HAP-1 (cell line): ENCODE data around the gene PPIG.
"Not testable (repeated sequence)": the region's sequence is repeated elsewhere in the genome, so short reads cannot be mapped to it uniquely, and the experiment has no call there.

Experiments used
- DNase-seq, 2 experiments: peaks; one replicate each; pipeline ENCODE4 v3.0.0-alpha.2; 2016 to 2020; ENCODE audit warnings: low spot score in 2 of 2
- H3K27me3 ChIP-seq: fragments of 250-450 bp; sonication (Bioruptor Pico); 2 replicates; pipeline ENCODE4 v1.5.1; 2020; ENCODE audit warnings: low read depth, mild to moderate bottlenecking, moderate library complexity
- H3K36me3 ChIP-seq: fragments of 250-450 bp; sonication (Bioruptor Pico); replicated peaks from 2 replicates; pipeline ENCODE4 v1.5.1; 2020; ENCODE audit warnings: mild to moderate bottlenecking
- H3K4me1 ChIP-seq: fragments of 250-450 bp; sonication (Bioruptor Pico); 2 replicates; pipeline ENCODE4 v1.5.1; 2020; ENCODE audit warnings: mild to moderate bottlenecking
- H3K4me3 ChIP-seq: fragments of 250-450 bp; sonication (Bioruptor Pico); 2 replicates; pipeline ENCODE4 v1.5.1; 2020; ENCODE audit warnings: mild to moderate bottlenecking, moderate library complexity
- H3K9me3 ChIP-seq: fragments of 250-450 bp; sonication (Bioruptor Pico); 2 replicates; pipeline ENCODE4 v1.5.1; 2020; ENCODE audit warnings: mild to moderate bottlenecking, moderate library complexity
- in situ Hi-C: fragments of 300-500 bp; cut with MboI; formaldehyde crosslinking; loops from 3 replicates; pipeline ENCODE4 v1.14.3; 2020; ENCODE audit warnings: low sequenced_read_pairs, inconsistent platforms, mixed read lengths

Gene PPIG

DNA sequence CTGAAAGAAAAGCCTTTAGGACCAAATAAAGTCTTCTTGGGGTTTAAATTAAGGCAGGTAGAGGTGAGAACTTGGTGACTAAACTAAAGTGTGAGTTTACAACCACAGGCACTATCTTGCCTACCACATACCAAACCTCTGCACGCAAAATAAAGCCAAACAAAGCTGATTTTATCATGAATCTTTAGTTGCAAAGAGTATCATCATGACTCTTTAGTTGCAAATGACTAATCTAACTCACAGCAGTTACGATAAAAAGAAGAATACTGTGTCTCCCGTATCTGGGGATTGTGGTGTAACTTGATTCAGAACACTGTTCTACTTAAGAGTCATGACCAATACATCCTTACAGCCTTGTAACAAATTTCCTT lies 98.9 kb downstream of the PPIG start:
- DNase-seq, result no peak
- Histone ChIP-seq H3K9me3 (no peaks in the 10 kb centered on the region), H3K36me3 (no peaks in the 10 kb centered on the region), H3K4me3 (no peak overlapping the region), H3K4me1 (no peaks in the 10 kb centered on the region), H3K27me3 (no peaks in the 10 kb centered on the region)
- in situ Hi-C loops, result no loop called here

GRCh38 chr2:169683425-169684134 lies 99.4 kb downstream of the PPIG start:
- DNase-seq, result no peak
- Histone ChIP-seq H3K27me3 (no peaks in the 10 kb centered on the region), H3K4me3 (no peak overlapping the region), H3K4me1 (no peaks in the 10 kb centered on the region), H3K36me3 (no peaks in the 10 kb centered on the region), H3K9me3 (peaks cover 2% of the 10 kb centered on the region; the same call in 1 of the 2 replicates)
- in situ Hi-C loops, result no loop called here

DNA sequence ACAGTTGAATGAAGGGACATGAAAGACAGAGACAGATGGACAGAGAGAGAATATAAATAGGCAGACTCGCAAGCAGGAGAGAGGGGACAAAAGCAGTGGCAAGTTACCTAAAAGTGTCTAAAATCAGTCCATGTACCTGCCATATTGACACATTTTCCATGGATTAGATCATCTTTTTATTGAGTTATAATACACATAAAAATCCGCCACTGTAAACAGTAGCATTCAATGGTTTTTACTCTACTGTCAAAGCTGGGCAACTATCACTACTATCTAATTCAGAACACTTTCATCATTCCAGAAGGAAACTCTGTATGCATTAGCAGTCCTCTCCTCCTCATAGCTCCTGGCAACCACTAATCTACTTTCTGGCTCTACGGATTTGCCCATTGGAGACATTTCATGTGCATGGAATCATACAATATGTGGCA lies 100.0 kb downstream of the PPIG start:
- Histone ChIP-seq H3K36me3 (no peaks in the 10 kb centered on the region), H3K4me1 (no peaks in the 10 kb centered on the region), H3K4me3 (no peak overlapping the region), H3K9me3 (peaks cover 2% of the 10 kb centered on the region; the same call in 1 of the 2 replicates), H3K27me3 (no peaks in the 10 kb centered on the region)
- no peak for DNase-seq
- in situ Hi-C loops, result no loop called here

DNA sequence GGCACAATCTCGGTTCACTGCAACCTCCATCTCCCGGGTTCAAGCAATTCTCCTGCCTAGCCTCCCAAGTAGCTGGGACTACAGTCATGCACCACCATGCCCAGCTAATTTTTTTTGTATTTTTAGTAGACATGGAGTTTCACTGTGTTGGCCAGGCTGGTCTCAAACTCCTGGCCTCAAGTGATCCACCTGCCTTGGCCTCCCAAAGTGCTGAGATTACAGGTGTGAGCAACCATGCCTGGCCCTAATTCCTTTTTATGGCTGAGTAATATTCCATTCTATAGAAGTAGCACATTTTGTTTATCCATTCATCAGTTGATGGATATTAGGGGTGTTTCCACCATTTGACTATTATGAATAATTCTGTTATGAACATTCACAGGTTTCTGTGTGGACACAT lies 100.6 kb downstream of the PPIG start:
- H3K9me3 ChIP-seq, H3K27me3 ChIP-seq, H3K36me3 ChIP-seq, in situ Hi-C loops, DNase-seq, H3K4me3 ChIP-seq, H3K4me1 ChIP-seq: not testable (repeated sequence)

DNA sequence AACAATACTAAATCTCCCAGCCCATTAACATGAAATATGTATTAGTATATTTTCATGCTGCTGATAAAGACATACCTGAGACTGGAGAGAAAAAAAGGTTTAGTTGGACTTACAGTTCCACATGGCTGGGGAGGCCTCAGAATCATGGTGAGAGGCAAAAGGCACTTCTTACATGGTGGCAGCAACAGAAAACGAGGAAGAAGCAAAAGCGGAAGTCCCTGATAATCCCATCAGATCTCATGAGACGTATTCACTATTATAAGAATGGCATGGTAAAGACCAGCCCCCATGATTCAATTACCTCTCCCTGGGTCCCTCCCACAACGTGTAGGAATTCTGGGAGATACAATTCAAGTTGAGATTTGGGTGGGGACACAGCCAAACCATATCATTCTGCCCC lies 102.7 kb downstream of the PPIG start:
- H3K9me3 ChIP-seq, H3K27me3 ChIP-seq, in situ Hi-C loops, DNase-seq, H3K4me1 ChIP-seq, H3K36me3 ChIP-seq, H3K4me3 ChIP-seq: not testable (repeated sequence)

GRCh38 chr2:169687943-169688342 lies 103.8 kb downstream of the PPIG start:
- DNase-seq, in situ Hi-C loops, H3K36me3 ChIP-seq, H3K9me3 ChIP-seq, H3K27me3 ChIP-seq, H3K4me1 ChIP-seq, H3K4me3 ChIP-seq: not testable (repeated sequence)

- no peak for DNase-seq
- Histone ChIP-seq H3K4me1 (peaks cover 10% of the 10 kb centered on the region), H3K4me3 (no peak overlapping the region), H3K36me3 (no peaks in the 10 kb centered on the region), H3K9me3 (peaks cover 5% of the 10 kb centered on the region), H3K27me3 (no peaks in the 10 kb centered on the region)
- in situ Hi-C loops, result no loop called here
These were observed 106.8 kb downstream of the PPIG start for GRCh38 chr2:169690958-169691357.
